Central memory CD8-positive, alpha-beta T cell (primary cell): ENCODE data around the gene DENND11.

Experiments used
- ATAC-seq: fragments of 150-1000 bp; cut with Tn5 transposase; replicated peaks from 2 replicates; pipeline ENCODE4 v1.10.0; 2022; ENCODE audit warnings: mild to moderate bottlenecking, moderate FRiP score, moderate number of reproducible peaks; ENCODE audit not compliant: poor library complexity, severe bottlenecking; ENCODE audit errors: extremely low read depth
- DNase-seq, 2 donors: peaks; one replicate each; pipeline ENCODE4 v3.0.0; 2021; ENCODE audit warnings: low spot score in 2 of 2
- H3K27ac Mint-ChIP-seq: one replicate; pipeline ENCODE4 v1.8.0; 2022; ENCODE audit warnings: low read depth, mild to moderate bottlenecking, moderate library complexity, mixed read lengths
- H3K27me3 Mint-ChIP-seq: one replicate; pipeline ENCODE4 v1.8.0; 2022; ENCODE audit warnings: mixed read lengths
- H3K36me3 Mint-ChIP-seq: one replicate; pipeline ENCODE4 v1.8.0; 2022; ENCODE audit warnings: mild to moderate bottlenecking, moderate library complexity, mixed read lengths; ENCODE audit not compliant: insufficient read depth
- H3K4me1 Mint-ChIP-seq: one replicate; pipeline ENCODE4 v1.8.0; 2022; ENCODE audit warnings: mixed read lengths
- H3K4me3 Mint-ChIP-seq: one replicate; pipeline ENCODE4 v1.8.0; 2022; ENCODE audit warnings: mild to moderate bottlenecking, moderate library complexity, mixed read lengths
- H3K9me3 Mint-ChIP-seq: one replicate; pipeline ENCODE4 v1.8.0; 2022; ENCODE audit warnings: mixed read lengths

The DENND11 gene

DNA sequence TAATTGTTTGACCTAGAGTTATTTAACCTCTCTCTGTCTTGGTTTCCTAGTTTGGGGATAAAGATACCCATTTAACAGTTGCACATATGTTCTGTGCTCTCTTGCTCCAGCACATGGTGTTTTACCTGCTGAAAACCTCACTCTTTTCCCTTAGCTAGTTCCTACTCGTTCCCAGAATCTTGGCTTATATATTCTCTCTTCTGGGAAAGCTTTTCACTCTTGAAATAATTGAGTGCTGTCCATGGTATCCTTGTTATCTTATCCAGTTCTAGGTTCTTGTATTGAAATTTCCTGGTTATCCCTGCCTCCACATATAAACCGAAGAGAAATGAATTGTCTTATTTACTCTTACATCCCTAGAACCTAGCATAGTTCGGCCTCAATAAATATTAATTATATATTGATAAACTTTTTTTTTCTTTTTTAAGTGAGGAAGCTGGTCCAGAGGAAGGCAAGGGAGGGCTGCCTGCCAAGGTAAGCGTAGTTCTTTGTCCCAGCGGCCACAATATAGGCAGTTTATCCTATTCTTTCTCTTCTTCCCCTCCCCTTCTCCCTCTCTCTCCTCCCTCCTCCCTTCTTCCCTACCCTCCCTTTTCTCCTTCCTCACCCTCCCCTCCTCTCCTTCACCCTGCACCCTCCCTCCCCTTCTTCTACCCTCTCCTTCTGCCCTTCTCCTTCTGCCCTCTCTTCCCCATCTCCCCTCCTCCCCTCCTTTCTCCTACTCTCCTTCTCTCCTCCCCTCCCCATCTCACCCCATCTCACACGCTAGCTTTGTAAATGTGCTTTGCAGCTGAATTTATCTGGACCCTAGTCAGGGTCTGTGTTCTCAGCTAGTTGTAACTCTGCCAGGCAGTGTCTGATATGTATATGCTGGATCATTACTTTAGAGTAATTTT is 14.1 kb upstream of the DENND11 start:
- H3K27ac Mint-ChIP-seq, result no peak overlapping the region
- DNase-seq (no peak), ATAC-seq (no peak)
- H3K4me1 Mint-ChIP-seq, result peaks cover 13% of the 10 kb centered on the region
- no peak overlapping the region for H3K4me3 Mint-ChIP-seq
- H3K27me3 Mint-ChIP-seq, result no peaks in the 10 kb centered on the region
- peaks cover 1% of the 10 kb centered on the region for H3K36me3 Mint-ChIP-seq
- no peaks in the 10 kb centered on the region for H3K9me3 Mint-ChIP-seq

DNA sequence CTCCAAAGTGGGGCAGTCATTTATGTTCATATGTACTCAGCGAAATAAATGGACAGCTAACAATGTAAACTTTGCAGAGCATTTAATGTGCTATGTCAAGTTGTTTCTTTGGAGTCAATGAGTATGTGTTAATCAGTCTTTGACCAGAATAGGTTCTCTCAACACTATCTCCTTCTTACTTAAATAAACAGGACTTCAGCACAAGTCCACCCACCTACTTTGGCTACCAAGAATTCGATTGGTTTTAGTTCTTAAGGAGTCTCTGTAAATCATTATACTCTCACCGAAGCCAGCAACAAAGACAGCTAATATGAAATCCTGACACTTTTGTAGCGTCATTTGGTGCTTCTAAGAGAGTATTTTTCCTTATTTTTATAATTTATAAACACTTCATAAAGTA is 13.1 kb upstream of the DENND11 start:
- H3K27me3 Mint-ChIP-seq, result no peaks in the 10 kb centered on the region
- peaks cover 15% of the 10 kb centered on the region for H3K4me1 Mint-ChIP-seq
- DNase-seq (no peak), ATAC-seq (no peak)
- no peaks in the 10 kb centered on the region for H3K9me3 Mint-ChIP-seq
- H3K36me3 Mint-ChIP-seq, result peaks cover 1% of the 10 kb centered on the region
- H3K27ac Mint-ChIP-seq, result no peak overlapping the region
- no peak overlapping the region for H3K4me3 Mint-ChIP-seq

DNA sequence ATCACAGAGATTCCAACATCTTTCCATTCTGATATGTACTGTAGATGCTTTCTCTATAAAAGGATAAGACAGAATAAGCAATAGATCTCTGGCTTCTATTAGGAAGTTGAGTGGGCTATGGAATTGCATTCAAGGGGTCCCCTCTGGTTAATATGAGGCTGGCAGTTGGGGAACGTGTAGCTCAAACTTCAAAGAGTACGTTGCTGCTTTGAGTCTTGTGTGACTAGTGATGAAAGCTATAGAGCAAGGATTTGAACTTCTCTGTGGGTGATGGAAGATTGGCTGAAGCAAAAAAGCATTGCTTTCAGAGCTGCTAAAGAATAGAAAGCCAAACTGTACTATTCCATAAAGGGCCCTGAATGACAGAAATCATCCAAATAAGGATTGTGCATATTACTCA is 12.6 kb upstream of the DENND11 start:
- Mint-ChIP-seq H3K4me3 (no peak overlapping the region), H3K27ac (no peak overlapping the region), H3K9me3 (no peaks in the 10 kb centered on the region), H3K36me3 (peaks cover 1% of the 10 kb centered on the region), H3K4me1 (peaks cover 15% of the 10 kb centered on the region), H3K27me3 (no peaks in the 10 kb centered on the region)
- no peak for ATAC-seq
- DNase-seq, result no peak

DNA sequence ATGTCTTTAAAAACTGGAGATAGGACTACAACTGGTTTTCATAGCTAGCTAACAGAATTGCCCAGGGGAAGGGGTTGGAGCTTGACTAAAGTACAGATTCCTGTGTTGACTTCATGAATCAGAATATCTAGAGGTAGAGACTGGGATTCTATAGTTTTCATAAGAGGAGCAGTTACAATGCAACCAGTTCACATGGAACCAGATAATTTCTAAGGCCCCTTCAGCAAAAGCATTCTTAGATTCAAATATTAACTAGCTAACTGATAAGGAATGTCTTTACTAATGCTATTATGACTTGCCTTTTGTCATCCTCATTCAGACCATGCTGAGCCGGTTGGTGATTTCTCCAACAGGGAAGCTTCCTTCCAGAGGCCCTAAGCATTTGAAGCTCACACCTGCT is 11.9 kb upstream of the DENND11 start:
- no peak for ATAC-seq
- Mint-ChIP-seq H3K4me1 (peaks cover 15% of the 10 kb centered on the region), H3K9me3 (no peaks in the 10 kb centered on the region), H3K4me3 (no peak overlapping the region), H3K27ac (no peak overlapping the region), H3K36me3 (peaks cover 1% of the 10 kb centered on the region), H3K27me3 (no peaks in the 10 kb centered on the region)
- no peak for DNase-seq

DNA sequence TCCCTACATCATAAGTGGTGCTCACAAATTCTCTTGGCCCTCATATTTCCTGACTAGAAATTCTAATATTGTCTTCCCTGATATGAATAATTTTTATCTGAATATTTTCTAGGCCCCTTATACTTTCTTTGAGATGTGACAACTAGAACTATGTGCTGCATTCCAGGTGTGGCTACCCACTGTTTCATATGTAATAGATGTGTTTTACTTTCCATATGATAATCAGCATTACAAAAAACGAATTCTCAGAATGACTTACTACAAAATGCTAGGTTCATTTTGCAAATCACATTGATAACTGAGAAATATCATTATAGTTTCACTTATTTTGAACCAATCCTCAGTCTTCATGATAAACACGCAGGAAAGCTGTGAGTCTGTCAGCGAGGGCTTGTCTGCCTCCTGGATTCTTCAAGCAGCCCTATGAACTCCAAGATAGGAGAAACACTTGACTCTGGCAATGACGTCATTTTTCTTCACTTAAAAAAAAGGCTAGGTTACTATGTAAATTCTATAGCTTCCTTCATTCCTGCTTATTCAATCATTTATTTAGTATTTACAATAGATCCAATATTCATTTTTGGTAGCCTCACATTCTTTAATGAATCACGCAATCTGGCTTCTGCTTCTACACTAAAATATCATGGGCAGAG is 10.8 kb upstream of the DENND11 start:
- DNase-seq (no peak), ATAC-seq (no peak)
- Mint-ChIP-seq H3K4me3 (no peak overlapping the region), H3K4me1 (peaks cover 15% of the 10 kb centered on the region), H3K27ac (no peak overlapping the region), H3K9me3 (no peaks in the 10 kb centered on the region), H3K36me3 (peaks cover 1% of the 10 kb centered on the region), H3K27me3 (no peaks in the 10 kb centered on the region)

DNA sequence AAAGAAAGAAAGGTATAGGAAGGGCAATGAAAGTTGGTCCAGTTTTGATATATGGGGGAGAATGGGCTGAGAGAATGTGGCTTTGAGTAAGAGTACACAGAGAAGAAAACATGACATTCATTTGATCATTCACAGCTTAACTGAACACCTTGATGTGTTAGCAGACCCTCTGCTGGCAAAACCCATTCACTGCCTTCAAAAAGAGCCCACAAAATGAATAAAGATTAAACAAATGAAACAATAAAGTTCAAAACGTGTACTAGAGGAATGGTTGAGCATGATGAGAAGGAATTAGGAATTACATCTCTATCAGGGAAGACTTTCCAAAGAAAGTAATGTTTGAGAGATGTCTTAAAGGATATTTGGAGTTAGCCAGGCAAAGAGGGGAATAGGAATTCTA is 8.3 kb upstream of the DENND11 start:
- no peaks in the 10 kb centered on the region for H3K9me3 Mint-ChIP-seq
- no peak overlapping the region for H3K4me3 Mint-ChIP-seq
- no peaks in the 10 kb centered on the region for H3K36me3 Mint-ChIP-seq
- H3K27ac Mint-ChIP-seq, result peak overlapping the region; percentile 17
- ATAC-seq (no peak), DNase-seq (no peak)
- H3K4me1 Mint-ChIP-seq, result peaks cover 15% of the 10 kb centered on the region
- no peaks in the 10 kb centered on the region for H3K27me3 Mint-ChIP-seq

DNA sequence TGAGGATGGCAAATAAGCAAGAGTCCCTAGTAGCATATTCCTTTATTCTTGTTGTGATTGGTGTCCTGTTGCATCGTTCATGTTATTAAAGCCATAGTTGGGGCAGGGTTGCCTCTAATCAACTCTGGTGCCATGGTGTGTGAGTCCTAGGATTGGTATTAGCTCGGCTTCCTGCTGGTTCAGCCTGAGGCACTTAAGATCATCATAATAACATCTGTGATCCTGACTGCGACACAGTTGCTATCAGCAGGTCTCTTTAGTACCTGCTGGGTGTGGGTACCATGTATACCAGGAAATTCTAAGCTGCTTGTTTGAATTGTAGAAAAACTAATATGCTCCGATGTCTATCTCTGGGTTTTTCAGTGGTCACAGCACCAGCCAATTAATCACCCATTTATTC is 7.8 kb upstream of the DENND11 start:
- no peak overlapping the region for H3K27ac Mint-ChIP-seq

DNA sequence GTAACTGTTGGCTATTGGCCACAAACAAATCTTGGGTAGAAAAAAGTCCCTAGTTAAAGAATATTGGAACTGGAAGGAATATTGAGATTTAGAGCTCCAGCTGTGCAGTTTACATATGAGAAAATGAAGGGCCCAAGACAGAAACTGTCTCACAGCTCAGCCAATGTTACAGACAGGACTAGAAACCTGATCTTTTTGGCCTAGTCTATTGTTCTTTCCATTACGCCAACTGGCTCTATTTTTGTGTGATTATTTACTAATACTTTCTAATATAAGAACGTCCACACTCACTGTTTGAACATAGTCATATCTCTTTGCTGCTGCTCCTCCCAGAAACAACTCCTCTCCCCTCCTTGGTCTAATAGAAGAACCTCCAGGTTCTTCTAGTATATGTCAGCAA is 7.4 kb upstream of the DENND11 start:
- no peak overlapping the region for H3K27ac Mint-ChIP-seq
- ATAC-seq (no peak), DNase-seq (no peak)
- H3K9me3 Mint-ChIP-seq, result no peaks in the 10 kb centered on the region
- peaks cover 15% of the 10 kb centered on the region for H3K4me1 Mint-ChIP-seq
- no peaks in the 10 kb centered on the region for H3K27me3 Mint-ChIP-seq
- no peaks in the 10 kb centered on the region for H3K36me3 Mint-ChIP-seq
- no peak overlapping the region for H3K4me3 Mint-ChIP-seq

More for the DNA sequence above, 7.8 kb upstream of the DENND11 start:
- Mint-ChIP-seq H3K4me1 (peaks cover 15% of the 10 kb centered on the region), H3K27me3 (no peaks in the 10 kb centered on the region), H3K36me3 (no peaks in the 10 kb centered on the region), H3K4me3 (no peak overlapping the region), H3K9me3 (no peaks in the 10 kb centered on the region)
- DNase-seq (no peak), ATAC-seq (no peak)

DNA sequence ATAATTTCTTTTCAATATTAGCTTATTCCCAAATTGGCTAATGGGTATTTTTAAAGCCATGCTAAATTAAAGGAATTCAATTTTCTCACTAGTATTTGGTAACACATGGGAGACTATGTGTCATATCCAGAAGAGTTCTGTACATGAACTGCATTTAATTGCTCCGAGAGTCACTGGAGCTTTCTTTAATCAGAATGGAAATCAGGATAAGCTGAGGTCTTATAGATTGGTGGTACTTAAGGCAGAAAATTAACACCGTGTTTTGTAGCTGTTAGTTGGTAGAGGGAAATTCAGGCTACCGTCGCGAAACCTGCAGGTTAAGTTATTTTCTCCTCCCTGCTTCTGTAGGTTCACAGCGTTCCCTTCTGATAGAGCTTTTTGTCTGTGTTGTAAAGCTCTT is 6.4 kb upstream of the DENND11 start, which contains the start of gene WEE2:
Gene WEE2, plus strand, starts transcription at position 3 of the 400 bp plus-strand sequence. CDS start 406 bp downstream, outside the sequence.
- no peaks in the 10 kb centered on the region for H3K36me3 Mint-ChIP-seq
- no peaks in the 10 kb centered on the region for H3K9me3 Mint-ChIP-seq
- H3K4me1 Mint-ChIP-seq, result peaks cover 15% of the 10 kb centered on the region
- no peak within 1 kb of the TSS for H3K4me3 Mint-ChIP-seq
- ATAC-seq (no peak), DNase-seq (no peak)
- H3K27ac Mint-ChIP-seq, result no peak within 1 kb of the TSS
- H3K27me3 Mint-ChIP-seq, result no peaks in the 10 kb centered on the region

DNA sequence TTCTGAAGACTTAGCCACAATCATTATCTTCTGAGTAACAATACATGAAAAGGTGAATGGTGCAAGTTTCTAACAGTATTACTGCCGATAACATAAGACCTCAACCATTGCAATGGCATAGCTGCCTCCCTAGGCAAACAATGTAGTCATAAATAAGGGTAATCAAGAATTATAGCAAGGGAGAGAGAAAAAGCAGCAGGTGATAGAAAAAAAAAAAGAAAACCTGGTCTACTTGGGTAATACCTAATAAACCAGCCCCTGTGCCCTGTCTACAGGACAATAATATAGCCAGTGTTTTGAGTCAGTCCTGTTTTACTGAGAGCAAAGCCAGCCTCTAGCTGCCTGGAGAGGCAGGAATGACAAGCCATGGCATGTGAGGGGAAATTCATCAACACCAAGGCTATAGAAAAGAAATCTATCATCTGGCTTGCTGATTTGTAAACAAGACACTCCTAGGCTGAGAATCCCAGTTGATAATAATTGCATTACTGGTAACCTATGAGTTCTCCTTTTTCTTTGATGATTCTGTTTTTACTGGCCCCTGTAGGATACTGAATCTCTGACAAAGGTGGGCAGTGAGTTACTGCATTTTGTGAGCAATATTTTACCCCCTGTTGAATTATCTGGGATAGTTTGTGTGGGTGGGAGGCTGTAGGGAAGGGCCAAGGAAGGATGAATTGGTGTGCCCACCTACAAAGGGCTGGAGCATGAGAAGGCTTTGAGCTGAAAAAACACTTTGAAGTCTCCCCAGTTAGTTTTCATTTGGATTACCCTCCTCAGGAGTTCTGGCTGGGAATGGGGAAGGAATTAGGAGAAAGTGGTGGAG is 4.5 kb upstream of the DENND11 start:
- DNase-seq (no peak), ATAC-seq (no peak)
- Mint-ChIP-seq H3K4me3 (no peak overlapping the region), H3K36me3 (peaks cover 5% of the 10 kb centered on the region), H3K4me1 (peaks cover 13% of the 10 kb centered on the region), H3K9me3 (no peaks in the 10 kb centered on the region), H3K27me3 (no peaks in the 10 kb centered on the region), H3K27ac (no peak overlapping the region)

DNA sequence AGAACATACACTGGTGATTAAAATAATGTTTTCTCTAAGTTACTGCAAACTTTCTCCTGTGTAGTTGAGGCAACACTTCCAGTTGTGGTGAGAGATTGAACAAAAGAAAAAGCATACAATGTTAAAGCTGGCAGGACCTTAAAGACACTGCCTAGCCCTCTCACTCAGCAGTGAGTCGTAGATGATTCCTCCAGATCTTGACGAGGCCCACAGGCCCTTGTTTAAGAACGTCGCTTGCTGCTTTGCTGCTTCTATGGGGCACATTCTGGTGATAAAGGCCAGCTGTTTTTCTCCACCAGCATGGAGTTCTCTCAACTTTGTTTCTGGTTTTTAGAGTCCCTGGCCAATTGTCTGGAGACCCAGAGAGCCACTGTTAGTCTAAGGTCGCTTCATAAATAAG is 2.8 kb upstream of the DENND11 start:
- Mint-ChIP-seq H3K27me3 (no peaks in the 10 kb centered on the region), H3K9me3 (no peaks in the 10 kb centered on the region), H3K4me3 (no peak overlapping the region), H3K4me1 (peaks cover 21% of the 10 kb centered on the region), H3K27ac (no peak overlapping the region), H3K36me3 (peaks cover 10% of the 10 kb centered on the region)
- no peak for ATAC-seq
- DNase-seq, result no peak

DNA sequence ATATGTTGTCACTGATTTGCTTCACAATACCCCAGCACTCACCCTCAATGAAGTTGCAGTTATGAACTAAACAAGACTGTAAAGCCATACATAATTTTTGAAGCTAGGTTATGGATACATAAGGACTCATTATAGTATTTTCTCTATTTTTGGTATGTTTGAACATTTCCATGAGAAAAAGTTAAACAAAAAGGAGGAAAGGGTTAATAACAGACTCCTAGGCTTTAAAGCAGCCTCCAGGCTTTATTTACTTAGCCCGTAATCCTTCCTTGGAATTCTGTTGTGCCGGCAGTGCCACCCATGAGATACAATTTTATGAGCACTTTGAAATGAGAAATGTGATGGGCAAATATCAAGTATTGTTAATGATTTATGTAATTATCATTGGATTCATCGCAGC is 2.1 kb upstream of the DENND11 start:
- H3K9me3 Mint-ChIP-seq, result no peaks in the 10 kb centered on the region

More for the DNA sequence above, 2.1 kb upstream of the DENND11 start:
- no peaks in the 10 kb centered on the region for H3K27me3 Mint-ChIP-seq
- ATAC-seq (no peak), DNase-seq (no peak)
- H3K4me1 Mint-ChIP-seq, result peaks cover 27% of the 10 kb centered on the region
- H3K36me3 Mint-ChIP-seq, result peaks cover 10% of the 10 kb centered on the region
- H3K4me3 Mint-ChIP-seq, result no peak overlapping the region
- no peak overlapping the region for H3K27ac Mint-ChIP-seq
